Stimulated activated naive CD8-positive, alpha-beta T cell treated with anti-CD3 and anti-CD28 coated beads, Interleukin-15, Interleukin-2, amounts not matched to agents 100 ng/mL and 50 ng/mL, for 24 hours (primary cell): ENCODE data around the gene CYP2R1.
"Not testable (repeated sequence)": the region's sequence is repeated elsewhere in the genome, so short reads cannot be mapped to it uniquely, and the experiment has no call there.

Experiments
- H3K27ac Mint-ChIP-seq: one replicate; pipeline ENCODE4 v1.8.0; 2021; ENCODE audit warnings: mild to moderate bottlenecking, mixed read lengths
- H3K27me3 Mint-ChIP-seq: one replicate; pipeline ENCODE4 v1.8.0; 2021; ENCODE audit warnings: mixed read lengths
- H3K36me3 Mint-ChIP-seq: one replicate; pipeline ENCODE4 v1.8.0; 2021; ENCODE audit warnings: low read depth, mixed read lengths
- H3K4me1 Mint-ChIP-seq: one replicate; pipeline ENCODE4 v1.8.0; 2021; ENCODE audit warnings: low read depth, mixed read lengths
- H3K4me3 Mint-ChIP-seq: one replicate; pipeline ENCODE4 v1.8.0; 2021; ENCODE audit warnings: mild to moderate bottlenecking, mixed read lengths
- H3K9me3 Mint-ChIP-seq: one replicate; pipeline ENCODE4 v1.8.0; 2021; ENCODE audit warnings: mixed read lengths

Gene CYP2R1

DNA sequence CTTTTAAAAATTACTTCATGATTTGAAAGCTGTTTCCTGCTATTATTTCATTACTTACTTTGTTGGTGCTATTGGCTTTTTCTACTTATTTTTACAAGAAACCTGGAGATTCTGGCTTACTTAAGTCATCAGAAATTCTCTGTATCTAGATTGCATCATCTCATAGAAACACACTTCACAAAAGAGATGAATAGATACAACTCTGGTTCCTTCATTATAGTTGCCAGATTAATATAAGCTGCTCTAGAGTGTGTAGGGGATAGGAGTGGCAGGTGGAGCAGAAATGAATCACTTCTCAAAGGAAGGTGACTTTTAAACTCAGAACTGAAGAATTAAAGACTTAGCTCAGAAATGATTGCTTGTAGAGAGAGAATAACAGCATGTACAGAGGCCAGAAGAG lies 20.0 kb downstream of the CYP2R1 start:
- Mint-ChIP-seq H3K4me3 (no peak overlapping the region), H3K36me3 (peaks cover 70% of the 10 kb centered on the region), H3K27me3 (no peaks in the 10 kb centered on the region), H3K9me3 (no peaks in the 10 kb centered on the region), H3K4me1 (peaks cover 6% of the 10 kb centered on the region), H3K27ac (peak overlapping the region; percentile 72)

DNA sequence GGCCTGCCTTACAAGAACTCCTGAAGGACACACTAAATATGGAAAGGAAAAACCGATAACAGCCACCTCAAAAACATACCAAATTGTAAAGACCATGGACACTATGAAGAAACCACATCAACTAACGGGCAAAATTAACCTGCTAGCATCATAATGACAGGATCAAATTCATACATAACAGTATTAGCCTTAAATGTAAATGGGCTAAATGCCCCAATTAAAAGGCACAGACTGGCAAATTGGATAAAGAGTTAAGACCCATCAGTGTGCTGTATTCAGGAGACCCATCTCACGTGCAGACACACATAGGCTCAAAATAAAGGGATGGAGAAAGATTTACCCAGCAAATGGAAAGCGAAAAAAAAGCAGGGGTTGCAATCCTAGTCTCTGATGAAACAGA lies 28.3 kb downstream of the CYP2R1 start:
- H3K27me3 Mint-ChIP-seq, H3K4me3 Mint-ChIP-seq, H3K27ac Mint-ChIP-seq, H3K9me3 Mint-ChIP-seq: not testable (repeated sequence)
- H3K36me3 Mint-ChIP-seq: peaks cover 71% of the 10 kb centered on the region
- H3K4me1 Mint-ChIP-seq: peaks cover 17% of the 10 kb centered on the region

DNA sequence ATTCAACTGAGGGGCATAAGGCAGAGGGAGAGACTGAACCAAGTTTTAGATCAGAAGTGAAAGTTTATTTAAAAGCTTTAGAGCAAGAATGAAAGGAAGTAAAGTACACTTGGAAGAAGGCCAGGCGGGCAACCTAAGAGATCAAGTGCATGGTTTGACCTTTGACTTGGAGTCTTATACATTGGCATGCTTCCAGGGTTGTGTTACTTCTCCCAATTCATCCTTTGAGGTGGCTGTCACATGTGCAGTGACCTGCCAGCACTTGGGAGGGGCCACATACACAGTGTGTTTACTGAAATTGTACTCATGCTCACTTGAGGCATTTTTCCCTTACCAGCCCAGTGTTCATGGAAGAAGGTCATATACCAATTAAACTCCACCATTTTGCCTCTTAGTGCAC lies 30.4 kb downstream of the CYP2R1 start:
- Mint-ChIP-seq H3K27ac (no peak overlapping the region), H3K4me1 (peaks cover 26% of the 10 kb centered on the region), H3K36me3 (peaks cover 67% of the 10 kb centered on the region), H3K9me3 (peaks cover 5% of the 10 kb centered on the region), H3K4me3 (no peak overlapping the region), H3K27me3 (no peaks in the 10 kb centered on the region)

GRCh38 chr11:14860511-14860910 lies 31.5 kb downstream of the CYP2R1 start:
- peaks cover 72% of the 10 kb centered on the region for H3K36me3 Mint-ChIP-seq
- H3K27me3 Mint-ChIP-seq: no peaks in the 10 kb centered on the region
- no peak overlapping the region for H3K4me3 Mint-ChIP-seq
- peaks cover 21% of the 10 kb centered on the region for H3K4me1 Mint-ChIP-seq
- H3K27ac Mint-ChIP-seq: no peak overlapping the region
- H3K9me3 Mint-ChIP-seq: peaks cover 8% of the 10 kb centered on the region

DNA sequence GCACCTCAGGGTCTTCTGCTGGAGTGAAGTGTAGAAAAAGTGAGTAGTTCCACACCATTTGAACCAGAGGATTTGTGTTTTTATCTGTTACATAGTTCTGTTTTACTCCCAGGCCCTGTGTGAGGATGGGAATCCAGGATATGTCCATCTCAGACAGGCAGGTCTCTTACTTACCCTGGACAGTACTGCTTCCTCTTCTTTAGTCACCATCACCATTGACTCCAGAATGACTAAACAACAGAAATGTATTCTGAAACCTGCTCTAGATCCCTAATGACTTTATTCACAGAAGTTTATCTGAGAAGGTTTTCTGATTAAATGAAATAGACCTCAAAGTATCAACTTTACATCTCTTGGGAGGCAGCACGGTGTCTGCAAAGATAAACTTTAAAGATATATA lies 33.6 kb downstream of the CYP2R1 start:
- no peaks in the 10 kb centered on the region for H3K27me3 Mint-ChIP-seq
- peaks cover 67% of the 10 kb centered on the region for H3K36me3 Mint-ChIP-seq
- peaks cover 4% of the 10 kb centered on the region for H3K9me3 Mint-ChIP-seq
- no peak overlapping the region for H3K4me3 Mint-ChIP-seq
- H3K27ac Mint-ChIP-seq: no peak overlapping the region
- peaks cover 21% of the 10 kb centered on the region for H3K4me1 Mint-ChIP-seq

- H3K27ac Mint-ChIP-seq: no peak overlapping the region
- no peak overlapping the region for H3K4me3 Mint-ChIP-seq
- H3K27me3 Mint-ChIP-seq: no peaks in the 10 kb centered on the region
- peaks cover 4% of the 10 kb centered on the region for H3K9me3 Mint-ChIP-seq
- H3K36me3 Mint-ChIP-seq: peaks cover 65% of the 10 kb centered on the region
- H3K4me1 Mint-ChIP-seq: peaks cover 21% of the 10 kb centered on the region
These were observed 34.4 kb downstream of the CYP2R1 start for GRCh38 chr11:14857621-14858020.

- H3K27ac Mint-ChIP-seq: no peak overlapping the region
- peaks cover 21% of the 10 kb centered on the region for H3K4me1 Mint-ChIP-seq
- peaks cover 4% of the 10 kb centered on the region for H3K9me3 Mint-ChIP-seq
- H3K36me3 Mint-ChIP-seq: peaks cover 62% of the 10 kb centered on the region
- H3K27me3 Mint-ChIP-seq: no peaks in the 10 kb centered on the region
- no peak overlapping the region for H3K4me3 Mint-ChIP-seq
These were observed 36.1 kb downstream of the CYP2R1 start for GRCh38 chr11:14855890-14856289.

- H3K36me3 Mint-ChIP-seq: peaks cover 56% of the 10 kb centered on the region
- H3K9me3 Mint-ChIP-seq: peaks cover 4% of the 10 kb centered on the region
- no peaks in the 10 kb centered on the region for H3K27me3 Mint-ChIP-seq
- no peak overlapping the region for H3K4me3 Mint-ChIP-seq
- H3K4me1 Mint-ChIP-seq: peaks cover 22% of the 10 kb centered on the region
- no peak overlapping the region for H3K27ac Mint-ChIP-seq
These were observed 38.0 kb downstream of the CYP2R1 start for GRCh38 chr11:14854057-14854456.

DNA sequence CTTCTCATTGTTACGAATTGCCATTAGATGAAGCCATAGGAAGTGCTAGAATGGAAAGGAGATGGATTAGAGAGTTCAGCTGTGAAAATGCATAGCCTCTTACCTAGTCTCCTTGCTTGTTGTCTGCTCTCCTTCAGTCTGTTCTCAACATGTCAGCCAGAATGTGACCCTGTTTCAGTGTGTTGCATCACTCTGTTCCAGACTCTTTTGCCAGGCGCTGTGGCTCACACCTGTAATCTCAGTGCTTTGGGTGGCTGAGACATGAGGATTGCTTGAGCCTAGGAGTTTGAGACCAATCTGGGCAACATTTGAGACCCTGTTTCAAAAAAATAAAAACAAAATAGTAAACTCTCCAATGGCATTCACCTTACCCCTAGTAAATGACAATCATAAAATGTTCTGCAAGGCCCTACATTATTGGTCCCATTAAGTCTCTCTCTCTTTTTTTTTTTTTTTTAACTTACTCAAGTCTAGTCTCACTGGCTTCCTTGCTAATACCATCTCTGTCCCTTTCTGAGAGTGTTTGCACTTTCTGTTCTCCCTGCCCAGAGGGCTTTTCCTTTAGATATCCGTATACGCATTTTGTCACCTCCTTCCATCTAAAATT lies 39.4 kb downstream of the CYP2R1 start:
- Mint-ChIP-seq H3K27me3 (no peaks in the 10 kb centered on the region), H3K9me3 (peaks cover 4% of the 10 kb centered on the region), H3K27ac (peak overlapping the region; percentile 6), H3K36me3 (peaks cover 56% of the 10 kb centered on the region), H3K4me3 (no peak overlapping the region), H3K4me1 (peaks cover 21% of the 10 kb centered on the region)

DNA sequence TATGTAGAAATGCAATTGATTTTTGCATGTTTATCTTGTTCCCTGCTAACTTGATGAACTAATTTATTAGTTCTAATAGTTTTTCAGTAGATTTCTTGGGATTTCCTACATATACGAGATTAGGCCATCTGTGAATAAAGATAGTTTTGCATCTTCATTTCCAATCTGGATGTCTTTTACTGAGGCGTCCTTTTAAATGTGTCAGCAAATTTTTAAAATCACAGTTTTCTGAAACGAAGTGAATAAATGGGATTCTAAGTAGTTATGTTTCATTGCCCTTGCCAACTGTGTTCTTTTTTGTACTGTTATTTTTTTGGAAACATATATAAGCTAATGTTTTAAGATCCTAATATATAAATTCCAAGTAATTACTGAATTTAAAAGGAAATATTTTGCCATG lies 50.0 kb downstream of the CYP2R1 start:
- H3K4me1 Mint-ChIP-seq: no peaks in the 10 kb centered on the region
- no peak overlapping the region for H3K27ac Mint-ChIP-seq
- H3K36me3 Mint-ChIP-seq: peaks cover 76% of the 10 kb centered on the region
- no peaks in the 10 kb centered on the region for H3K27me3 Mint-ChIP-seq
- H3K9me3 Mint-ChIP-seq: peaks cover 7% of the 10 kb centered on the region
- H3K4me3 Mint-ChIP-seq: no peak overlapping the region

- Mint-ChIP-seq H3K9me3 (peaks cover 4% of the 10 kb centered on the region), H3K27ac (no peak overlapping the region), H3K27me3 (no peaks in the 10 kb centered on the region), H3K4me3 (no peak overlapping the region), H3K36me3 (peaks cover 53% of the 10 kb centered on the region), H3K4me1 (no peaks in the 10 kb centered on the region)
These were observed 56.2 kb downstream of the CYP2R1 start for GRCh38 chr11:14835496-14836492.
